Keratinocyte (primary cell): ENCODE results near the gene DCUN1D2. TPM values are rescaled to one million over a fixed set of nuclear protein-coding genes. Genes with fewer than 3 reads are reported as not detected.

Source experiments
- DNase-seq: peaks from one replicate; pipeline ENCODE4 v3.0.0-alpha.2; 2011; ENCODE audit warnings: low read depth, missing footprints, low spot score
- FAIRE-seq: peaks from 2 replicates; lab custom pipeline; 2011; peaks lifted over from hg19 to GRCh38; lab: Jason Lieb, UNC
- H2AFZ ChIP-seq: 2 replicates; pipeline ENCODE4 v1.6.0; 2012; ENCODE audit warnings: low read length, control low read depth, inconsistent platforms; ENCODE audit not compliant: control insufficient read depth
- H3K27ac ChIP-seq: 2 replicates; pipeline ENCODE4 v1.5.1; 2011; ENCODE audit warnings: low read length; ENCODE audit not compliant: control insufficient read depth, insufficient read depth
- H3K27me3 ChIP-seq: 3 replicates; pipeline ENCODE4 v1.6.0; 2011; ENCODE audit warnings: low read length; ENCODE audit not compliant: control insufficient read depth, insufficient read depth; ENCODE audit errors: extremely low read depth
- H3K36me3 ChIP-seq, 2 experiments: 2 replicates in 1 of 2; 3 replicates in 1 of 2; pipeline ENCODE4 v1.5.1; 2011; ENCODE audit warnings: low read length in 2 of 2, mild to moderate bottlenecking in 1 of 2; ENCODE audit not compliant: control insufficient read depth in 2 of 2, insufficient read depth in 2 of 2; ENCODE audit errors: extremely low read depth in 1 of 2
- H3K4me1 ChIP-seq: 3 replicates; pipeline ENCODE4 v1.5.1; 2011; ENCODE audit warnings: low read length; ENCODE audit not compliant: control insufficient read depth, insufficient read depth; ENCODE audit errors: extremely low read depth
- H3K4me2 ChIP-seq: 3 replicates; pipeline ENCODE4 v1.6.0; 2011; ENCODE audit warnings: low read depth, low read length; ENCODE audit not compliant: control insufficient read depth, insufficient read depth; ENCODE audit errors: extremely low read depth
- H3K4me3 ChIP-seq, 3 experiments: fragments of 200-600 bp in 1 of 3; sonication (generic) in 1 of 3; 2 replicates in 2 of 3; 3 replicates in 1 of 3; pipeline ENCODE4 v1.5.1; 2011 to 2016; ENCODE audit warnings: low read length in 3 of 3, mild to moderate bottlenecking in 3 of 3, control low read depth in 2 of 3, inconsistent platforms in 1 of 3, low read depth in 1 of 3, mixed read lengths in 1 of 3, mixed run types in 1 of 3, moderate library complexity in 1 of 3; ENCODE audit not compliant: control insufficient read depth in 2 of 3, insufficient read depth in 2 of 3; ENCODE audit errors: extremely low read depth in 1 of 3
- H3K79me2 ChIP-seq: 2 replicates; pipeline ENCODE4 v1.6.0; 2012; ENCODE audit warnings: low read length; ENCODE audit not compliant: control insufficient read depth, insufficient read depth
- H3K9ac ChIP-seq: 3 replicates; pipeline ENCODE4 v1.6.0; 2011; ENCODE audit warnings: low read length; ENCODE audit not compliant: control insufficient read depth, insufficient read depth; ENCODE audit errors: extremely low read depth
- H3K9me1 ChIP-seq: 3 replicates; pipeline ENCODE4 v1.6.0; 2011; ENCODE audit warnings: low read length; ENCODE audit not compliant: control insufficient read depth, insufficient read depth; ENCODE audit errors: extremely low read depth
- H3K9me3 ChIP-seq: 2 replicates; pipeline ENCODE4 v1.5.1; 2012; ENCODE audit warnings: low read depth, low read length; ENCODE audit not compliant: control insufficient read depth
- H4K20me1 ChIP-seq: 3 replicates; pipeline ENCODE4 v1.6.0; 2011; ENCODE audit warnings: low read length; ENCODE audit not compliant: control insufficient read depth, insufficient read depth; ENCODE audit errors: extremely low read depth
- EZH2 ChIP-seq: IDR thresholded peaks from one replicate; pipeline ENCODE4 v1.6.1; 2012; ENCODE audit warnings: inconsistent platforms, mild to moderate bottlenecking, low read length, moderate library complexity
- dilution Hi-C: fragments of 300-500 bp; cut with MboI; formaldehyde crosslinking; loops from one replicate; pipeline ENCODE4 v1.7.0; 2020; ENCODE audit warnings: low sequenced_read_pairs; ENCODE audit not compliant: extremely low pct_ligation_motif_present
- polyA plus RNA-seq, 5 experiments: library from polyadenylated mRNA; depleted of rRNA in 3 of 5; stranded (reverse) in 3 of 5; stranded (forward) in 1 of 5; unstranded in 1 of 5; fragments of >200 nt; gene quantifications; 1 replicate in 1 of 5; 2 replicates in 3 of 5; 3 replicates in 1 of 5; pipeline versions ENCODE4 v1.2.1 to v1.2.3, GENCODE V29; 2011 to 2012; ENCODE audit warnings: missing spikeins in 2 of 5, low read depth in 1 of 5, low replicate concordance in 1 of 5
- TF ChIP-seq, protein P1 (sequence below), 3 experiments: IDR thresholded peaks in 1 of 3; conservative IDR thresholded peaks in 1 of 3; optimal IDR thresholded peaks in 1 of 3; 2 replicates in 2 of 3; 3 replicates in 1 of 3; pipeline versions ENCODE3 to v1.5.1; 2011; ENCODE audit warnings: low read length in 3 of 3, mild to moderate bottlenecking in 3 of 3, moderate library complexity in 2 of 3, control low read depth in 1 of 3, inconsistent platforms in 1 of 3; ENCODE audit not compliant: insufficient read depth in 2 of 3; ENCODE audit errors: extremely low read depth in 1 of 3

The DCUN1D2 gene
- polyA plus RNA-seq, 1 donor (not counting 4 experiments of a cell fraction or from before 2014, with no cell fraction given): 9.1 TPM

- no peak for DNase-seq
- no peak overlapping the region for H3K27ac ChIP-seq
- no peak overlapping the region for H3K4me3 ChIP-seq
Observed at GRCh38 chr13:113534236-113534860, 43.8 kb upstream of the DCUN1D2 start.

GRCh38 chr13:113533161-113533840 is 42.8 kb upstream of the DCUN1D2 start:
- Histone ChIP-seq H3K4me3 (peak overlapping the region in 2 of 3 experiments; percentile 5 to 9), H3K27ac (peak overlapping the region; percentile 36), H3K36me3 (peaks cover 16 to 40% of the 10 kb centered on the region in 2 experiments), H3K9me3 (no peaks in the 10 kb centered on the region), H3K4me1 (peaks cover 20% of the 10 kb centered on the region), H3K9me1 (no peaks in the 10 kb centered on the region), H4K20me1 (peaks cover 7% of the 10 kb centered on the region), H2AFZ (peak overlapping the region; percentile 38), H3K27me3 (no peaks in the 10 kb centered on the region), H3K79me2 (peaks cover 4% of the 10 kb centered on the region), H3K9ac (peak overlapping the region; percentile 42), H3K4me2 (peak overlapping the region; percentile 39)
- dilution Hi-C loops: no loop called here
- DNase-seq (peak; percentile 13), FAIRE-seq (peak; percentile 67)
- TF ChIP-seq, protein P1, sequence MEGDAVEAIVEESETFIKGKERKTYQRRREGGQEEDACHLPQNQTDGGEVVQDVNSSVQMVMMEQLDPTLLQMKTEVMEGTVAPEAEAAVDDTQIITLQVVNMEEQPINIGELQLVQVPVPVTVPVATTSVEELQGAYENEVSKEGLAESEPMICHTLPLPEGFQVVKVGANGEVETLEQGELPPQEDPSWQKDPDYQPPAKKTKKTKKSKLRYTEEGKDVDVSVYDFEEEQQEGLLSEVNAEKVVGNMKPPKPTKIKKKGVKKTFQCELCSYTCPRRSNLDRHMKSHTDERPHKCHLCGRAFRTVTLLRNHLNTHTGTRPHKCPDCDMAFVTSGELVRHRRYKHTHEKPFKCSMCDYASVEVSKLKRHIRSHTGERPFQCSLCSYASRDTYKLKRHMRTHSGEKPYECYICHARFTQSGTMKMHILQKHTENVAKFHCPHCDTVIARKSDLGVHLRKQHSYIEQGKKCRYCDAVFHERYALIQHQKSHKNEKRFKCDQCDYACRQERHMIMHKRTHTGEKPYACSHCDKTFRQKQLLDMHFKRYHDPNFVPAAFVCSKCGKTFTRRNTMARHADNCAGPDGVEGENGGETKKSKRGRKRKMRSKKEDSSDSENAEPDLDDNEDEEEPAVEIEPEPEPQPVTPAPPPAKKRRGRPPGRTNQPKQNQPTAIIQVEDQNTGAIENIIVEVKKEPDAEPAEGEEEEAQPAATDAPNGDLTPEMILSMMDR (optimal IDR thresholded peaks at IDR 0.05 in 1 of 3, IDR thresholded peaks at IDR 0.05 in 1 of 3, conservative IDR thresholded peaks at IDR 0.05 in 1 of 3; ENCODE audit: extremely low read depth in 1 of 3, insufficient read depth in 2 of 3, low read length in 3 of 3): no peak
- TF ChIP-seq EZH2: no peak

More at GRCh38 chr13:113534236-113534860, 43.8 kb upstream of the DCUN1D2 start:
- FAIRE-seq: peak; percentile 5
- Histone ChIP-seq H3K9me3 (no peaks in the 10 kb centered on the region), H2AFZ (no peak overlapping the region), H3K9ac (no peak overlapping the region), H3K36me3 (peaks cover 12 to 34% of the 10 kb centered on the region in 2 experiments), H3K4me1 (peaks cover 20% of the 10 kb centered on the region), H4K20me1 (peaks cover 7% of the 10 kb centered on the region), H3K4me2 (no peak overlapping the region), H3K79me2 (peaks cover 4% of the 10 kb centered on the region), H3K27me3 (no peaks in the 10 kb centered on the region), H3K9me1 (no peaks in the 10 kb centered on the region)
- TF ChIP-seq EZH2: no peak
- TF ChIP-seq, protein P1 (optimal IDR thresholded peaks at IDR 0.05 in 1 of 3, IDR thresholded peaks at IDR 0.05 in 1 of 3, conservative IDR thresholded peaks at IDR 0.05 in 1 of 3; ENCODE audit: extremely low read depth in 1 of 3, insufficient read depth in 2 of 3, low read length in 3 of 3): no peak
- dilution Hi-C loops: no loop called here
